GM21717 (cell line): ENCODE results near the gene GPX7.

Source experiments
- ATAC-seq: cut with Tn5 transposase; IDR thresholded peaks from one replicate; pipeline ENCODE4 v1.9.1; 2021; ENCODE audit warnings: mild to moderate bottlenecking, moderate library complexity; ENCODE audit not compliant: unreplicated experiment

The GPX7 gene

DNA sequence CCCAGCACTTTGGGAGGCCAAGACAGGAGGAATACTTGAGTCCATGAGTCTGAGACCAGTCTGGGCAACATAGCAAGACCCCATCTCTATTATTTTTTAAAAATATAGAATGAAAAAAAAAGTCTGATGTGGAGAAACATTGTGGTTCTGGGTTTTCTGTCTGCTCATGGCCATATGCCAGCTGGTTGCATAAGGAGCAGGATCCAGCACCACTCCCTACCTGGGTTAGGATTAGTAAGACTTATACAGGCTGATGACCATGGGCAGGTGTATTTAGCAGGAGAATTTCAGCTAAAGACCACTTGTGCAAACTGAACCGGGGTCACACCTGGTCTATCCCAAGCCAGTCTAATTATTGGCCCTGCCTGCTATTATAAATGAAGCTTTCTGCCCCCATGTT lies 16.7 kb upstream of the GPX7 start:
- ATAC-seq, result no peak

- ATAC-seq, result no peak
Observed at GRCh38 chr1:52588027-52588426, 14.1 kb upstream of the GPX7 start.

DNA sequence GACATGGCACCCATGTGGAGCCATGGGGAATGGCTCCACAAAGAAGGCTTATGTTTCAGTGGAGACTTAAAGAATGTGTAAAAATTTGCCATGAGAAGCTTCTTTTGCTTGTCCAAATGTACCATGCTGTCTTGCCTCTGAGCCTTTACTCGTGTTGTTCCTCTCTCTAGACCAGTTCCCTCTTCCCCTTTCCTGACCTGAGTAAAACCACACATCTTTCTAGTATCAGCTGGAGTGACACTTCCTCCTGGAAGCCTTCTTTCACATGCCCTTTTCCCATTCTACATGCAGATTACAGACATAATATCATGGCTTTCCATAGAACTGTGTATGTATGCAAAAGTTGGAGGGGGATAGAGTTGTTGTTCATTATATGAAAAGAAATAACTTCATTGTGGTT lies 13.6 kb upstream of the GPX7 start:
- ATAC-seq, result no peak

DNA sequence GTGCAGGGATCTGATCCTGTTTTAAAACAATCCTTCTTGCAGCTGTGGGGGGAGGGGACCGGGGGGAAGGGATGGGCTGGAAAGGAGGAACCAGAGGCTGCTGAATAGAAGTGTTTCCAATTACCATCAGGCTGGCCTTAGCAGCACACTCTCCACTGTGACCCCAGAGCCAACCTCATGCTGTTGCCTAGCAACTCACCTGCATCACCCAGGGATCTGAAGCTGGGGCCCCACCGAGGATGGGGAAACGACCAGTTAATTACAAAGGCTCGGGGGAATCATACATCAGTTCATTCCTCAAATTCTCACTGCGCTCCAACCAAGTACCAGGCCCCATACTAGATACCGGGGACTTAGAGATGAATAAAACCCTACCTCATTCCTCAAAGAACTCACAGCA lies 11.9 kb upstream of the GPX7 start:
- ATAC-seq, result no peak

DNA sequence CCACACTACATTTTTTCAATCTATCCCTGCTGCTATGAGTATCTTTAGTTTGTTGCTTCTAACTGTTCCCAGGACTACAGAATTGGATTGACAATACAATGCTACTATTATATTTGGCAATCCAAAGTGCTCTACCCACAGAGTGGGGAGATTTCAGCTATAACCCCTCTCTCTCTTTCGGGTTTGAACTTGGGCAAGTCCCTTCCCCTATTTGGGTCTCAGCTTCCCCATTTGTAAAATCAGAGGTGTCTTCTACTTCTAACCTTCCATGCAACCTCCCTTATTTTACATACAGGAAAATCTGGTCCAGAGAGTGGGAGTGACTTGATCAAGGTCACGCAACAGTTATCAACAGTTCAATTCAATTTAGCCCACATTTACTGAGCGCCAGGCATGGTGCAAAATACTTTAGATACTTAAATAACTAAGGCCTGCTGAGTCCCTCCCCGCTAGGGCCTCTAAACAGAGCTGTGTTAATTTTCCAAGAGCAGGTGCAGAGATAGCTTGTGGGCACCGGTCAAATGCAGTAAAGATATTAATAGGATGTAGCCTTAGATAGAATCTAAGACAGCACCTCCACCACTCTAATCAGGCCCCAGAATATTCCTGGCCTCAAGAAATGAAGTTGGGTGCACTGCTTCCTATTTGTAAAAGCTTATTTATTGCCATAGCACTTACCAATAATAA lies 9.4 kb upstream of the GPX7 start:
- no peak for ATAC-seq

GRCh38 chr1:52593495-52593894 lies 8.7 kb upstream of the GPX7 start:
- no peak for ATAC-seq

DNA sequence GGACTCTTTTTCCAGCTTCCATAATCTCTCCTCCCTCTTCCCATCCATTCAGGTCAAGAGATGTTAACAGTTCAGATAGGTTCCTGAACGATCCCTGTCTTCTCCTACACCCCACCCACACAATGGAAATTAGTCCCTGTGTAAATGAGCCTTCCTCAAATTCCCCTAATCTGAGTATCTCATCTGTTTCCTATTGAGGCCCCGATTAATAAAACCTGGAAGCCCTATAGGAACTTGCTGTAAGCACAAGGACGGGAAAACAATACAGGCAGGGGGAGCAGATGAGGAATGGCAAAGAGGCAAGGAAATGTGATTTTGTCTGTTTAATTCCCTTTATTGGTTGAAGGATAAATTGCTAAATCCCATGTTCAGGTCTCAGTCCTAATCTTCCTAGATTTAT lies 7.1 kb upstream of the GPX7 start:
- no peak for ATAC-seq

DNA sequence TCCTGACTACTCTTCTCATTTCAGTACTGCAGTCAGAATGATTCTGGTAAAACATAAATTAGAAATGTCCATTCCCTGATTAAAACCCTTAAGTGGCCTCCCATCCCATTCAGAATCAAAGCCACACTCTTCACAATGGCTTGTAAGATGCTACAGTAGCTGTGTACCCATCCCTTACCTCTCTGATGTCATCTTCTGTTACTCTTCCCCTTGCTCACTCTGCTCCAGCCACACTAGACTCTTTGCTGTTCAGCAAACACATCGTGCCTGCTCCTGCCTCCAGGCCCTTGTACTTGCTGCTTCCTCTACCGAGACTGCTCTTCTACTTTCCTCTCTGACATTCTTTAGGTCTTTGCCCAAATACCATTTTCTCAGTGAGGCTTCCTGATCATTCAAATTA lies 4.3 kb upstream of the GPX7 start:
- ATAC-seq, result no peak

GRCh38 chr1:52598729-52599128 lies 3.4 kb upstream of the GPX7 start:
- no peak for ATAC-seq

GRCh38 chr1:52599236-52599635 lies 2.9 kb upstream of the GPX7 start:
- ATAC-seq, result no peak

- ATAC-seq, result no peak
Observed at GRCh38 chr1:52600533-52601179, 1.5 kb upstream of the GPX7 start.

GRCh38 chr1:52601519-52601918 lies 652 bp upstream of the GPX7 start:
- ATAC-seq, result no peak

DNA sequence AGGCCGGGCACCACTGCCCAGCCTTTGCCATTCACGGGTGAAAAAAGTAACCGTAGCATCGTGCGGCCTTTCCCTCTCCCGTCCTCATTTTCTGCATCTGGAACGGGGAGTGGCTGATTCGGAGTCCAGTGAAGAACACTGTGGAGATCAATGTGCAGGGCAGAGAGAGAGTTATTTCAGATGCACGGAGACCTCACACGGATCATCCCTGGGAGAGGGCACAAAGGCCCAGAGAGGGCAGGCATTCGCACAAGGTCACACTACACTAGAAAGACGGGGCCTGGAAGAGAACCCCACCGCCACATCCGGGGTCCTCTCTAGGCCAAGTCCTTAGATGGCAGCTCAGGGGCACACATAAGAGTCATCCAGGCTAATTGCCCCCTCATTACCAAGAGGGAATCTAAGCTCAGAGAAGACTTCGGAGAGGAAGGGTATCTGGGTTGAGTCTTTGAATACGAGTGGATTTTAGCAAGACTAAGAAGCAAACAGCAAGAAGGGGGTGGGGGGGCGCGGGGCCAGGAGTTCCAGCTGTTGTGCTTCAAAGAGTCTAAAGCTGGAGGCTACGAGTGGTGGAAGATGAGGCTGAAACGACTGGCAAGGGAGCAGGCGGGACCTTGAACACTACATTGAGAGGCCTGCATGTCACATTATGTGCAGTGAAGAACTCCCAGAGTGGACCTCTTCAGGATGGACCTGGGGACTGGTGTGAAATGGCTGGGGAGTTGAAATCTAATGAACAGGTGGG lies 857 bp downstream of the GPX7 start:
- no peak for ATAC-seq

- ATAC-seq, result no peak
Observed at GRCh38 chr1:52603630-52604029, 1.5 kb downstream of the GPX7 start.

DNA sequence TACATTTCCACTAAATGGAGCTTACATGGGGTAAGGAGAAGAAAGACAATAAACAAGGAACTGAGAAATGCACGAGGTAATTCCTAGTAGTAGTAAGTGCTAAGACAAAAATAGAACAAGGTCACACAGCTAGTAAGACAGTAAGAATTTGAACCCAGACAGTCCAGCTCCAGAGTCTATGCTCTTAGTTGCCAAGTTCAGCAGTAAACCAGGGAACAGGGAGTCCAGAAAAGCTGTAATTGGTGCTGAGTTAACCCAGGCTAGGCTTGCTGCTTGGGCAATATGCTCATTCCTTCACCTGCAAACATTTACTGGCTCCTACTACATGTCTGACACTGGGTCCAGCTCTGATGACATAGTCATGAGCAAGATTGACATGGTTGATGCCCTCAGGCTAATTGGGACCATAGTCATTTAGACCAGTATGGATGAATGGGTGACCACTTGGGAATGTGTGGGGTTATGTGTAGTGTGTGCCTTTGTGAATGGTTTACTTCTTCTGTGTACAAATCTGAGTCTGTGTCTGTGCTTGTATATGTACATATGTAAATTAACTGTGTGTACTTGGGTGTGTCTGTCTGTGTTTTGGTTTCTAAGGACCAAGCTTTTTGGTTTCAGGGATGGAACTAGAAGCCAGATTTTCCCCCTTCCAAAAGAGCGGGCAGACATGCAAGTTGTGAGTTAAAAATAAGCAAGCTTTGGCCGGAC lies 2.0 kb downstream of the GPX7 start:
- ATAC-seq, result no peak

DNA sequence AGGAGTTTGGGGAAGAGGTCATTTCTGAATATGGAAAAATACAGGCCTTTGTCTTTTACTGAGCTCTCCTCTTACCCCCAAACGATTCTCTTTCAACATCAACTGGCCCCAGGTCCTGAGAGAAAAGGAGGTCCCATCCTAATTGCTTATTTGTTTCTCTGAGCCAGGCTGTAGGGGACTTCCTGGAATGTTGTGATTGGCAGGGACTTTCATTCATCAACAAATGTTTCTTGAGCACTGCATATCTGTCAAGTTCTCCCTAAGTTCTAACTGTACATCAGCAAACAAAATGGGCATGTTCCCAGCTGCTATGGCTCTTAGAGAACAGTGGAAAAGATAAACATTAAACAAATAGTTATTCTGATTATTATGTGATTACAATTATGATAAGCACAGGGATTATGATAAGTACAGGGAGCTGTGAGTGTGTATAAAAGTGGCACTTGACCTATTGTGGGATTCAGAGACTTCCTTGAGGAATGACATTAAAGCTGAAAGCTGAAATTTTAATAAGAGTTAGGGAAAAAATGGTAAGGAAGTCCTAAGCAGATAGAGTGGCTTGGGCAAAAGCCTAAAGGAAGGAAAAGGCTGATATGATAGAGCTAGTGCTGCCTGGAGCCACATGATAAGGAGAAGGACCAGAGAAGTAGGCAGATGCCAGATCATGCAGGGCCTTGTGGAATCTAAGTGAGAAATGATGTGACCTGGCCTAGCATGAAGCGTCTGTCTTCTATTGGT lies 11.6 kb downstream of the GPX7 start:
- ATAC-seq, result no peak

DNA sequence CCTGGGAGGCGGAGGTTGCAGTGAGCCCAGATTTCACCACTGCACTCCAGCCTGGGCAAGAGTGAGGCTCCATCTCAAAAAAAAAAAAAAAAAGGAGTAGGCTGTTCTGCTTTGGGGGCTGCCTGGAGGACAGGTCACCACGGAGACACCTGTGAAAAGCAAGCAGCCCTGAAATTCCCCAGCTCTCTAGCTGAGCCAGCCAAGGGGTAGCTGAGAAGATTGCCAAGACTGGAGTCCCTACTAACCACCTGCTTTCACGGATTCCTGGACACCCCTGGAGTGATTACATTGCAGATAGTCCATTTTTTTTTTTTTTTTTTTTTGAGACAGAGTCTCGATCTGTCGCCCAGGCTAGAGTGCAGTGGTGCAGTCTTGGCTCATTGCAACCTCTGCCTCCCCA lies 12.5 kb downstream of the GPX7 start:
- ATAC-seq, result no peak

DNA sequence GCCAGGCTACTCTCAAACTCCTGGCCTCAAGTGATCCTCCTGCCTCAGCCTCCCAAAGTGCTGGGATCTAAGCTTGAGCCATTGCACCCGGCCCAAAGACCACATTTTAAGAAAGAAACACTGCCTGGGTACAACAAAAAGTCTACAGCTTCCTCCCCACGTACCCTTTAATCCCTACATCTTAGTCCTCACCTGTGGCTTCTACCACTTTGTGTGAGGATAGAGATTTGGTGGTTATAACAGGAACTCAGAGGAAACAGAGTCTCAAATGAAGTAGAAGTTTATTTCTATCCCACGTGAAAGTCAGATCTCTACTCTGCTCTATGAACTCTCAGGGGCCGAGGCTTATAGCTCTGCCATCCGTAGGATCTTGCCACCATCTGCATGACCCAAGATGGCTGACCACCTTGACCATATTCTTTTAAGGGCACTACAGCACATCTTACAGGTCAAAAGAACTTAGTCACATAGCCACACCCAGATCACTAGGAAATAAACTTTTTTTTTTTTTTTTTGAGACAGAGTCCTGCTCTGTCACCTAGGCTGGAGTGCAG lies 13.4 kb downstream of the GPX7 start:
- ATAC-seq, result no peak

GRCh38 chr1:52621950-52622349 lies 19.8 kb downstream of the GPX7 start:
- ATAC-seq, result no peak

DNA sequence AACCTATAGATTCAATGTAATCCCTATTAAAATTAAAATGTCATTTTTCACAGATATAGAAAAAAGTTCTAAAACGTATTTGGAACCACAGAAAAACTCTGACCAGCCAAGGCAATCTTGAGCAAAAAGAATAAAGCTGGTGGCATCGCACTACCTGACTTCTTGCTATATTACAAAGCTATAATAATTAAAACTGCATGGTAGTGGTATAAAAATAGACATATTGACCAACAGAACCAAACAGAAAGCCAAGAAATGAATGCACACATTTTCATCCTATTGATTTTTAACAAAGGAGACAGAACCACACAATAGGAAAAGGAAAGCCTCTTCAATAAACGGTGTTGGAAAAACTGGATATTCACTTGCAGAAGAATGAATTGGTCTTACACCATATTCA lies 21.6 kb downstream of the GPX7 start:
- ATAC-seq, result no peak

DNA sequence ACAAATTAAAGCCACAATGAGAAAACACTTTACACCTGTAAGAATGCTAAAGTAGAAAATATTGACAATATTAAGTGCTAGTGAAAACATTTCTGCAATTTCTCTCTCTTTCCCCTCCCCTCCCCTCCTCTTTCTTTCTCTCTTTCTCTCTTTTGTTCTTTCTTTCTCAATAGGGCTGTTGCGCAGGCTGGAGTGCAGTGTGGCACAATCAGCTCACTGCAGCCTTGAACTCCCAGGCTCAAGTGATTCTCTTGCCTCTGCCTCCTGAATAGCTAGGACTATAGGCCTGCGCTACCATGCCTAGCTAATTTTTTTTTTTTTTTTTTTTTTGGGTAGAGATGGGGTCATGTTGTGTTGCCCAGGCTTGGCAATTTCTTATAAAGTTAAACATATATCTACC lies 24.9 kb downstream of the GPX7 start:
- ATAC-seq, result no peak
